ENCODE measurements around the gene PPIE. TPM values are rescaled to one million over a fixed set of nuclear protein-coding genes. Genes with fewer than 3 reads are reported as not detected.
"Not testable (repeated sequence)": the region's sequence is repeated elsewhere in the genome, so short reads cannot be mapped to it uniquely, and the experiment has no call there.

PPIE gene
- total and polyA plus RNA-seq, 3 donors from 2014 or later, result 71.5 to 109 (median 82.8) TPM

DNA sequence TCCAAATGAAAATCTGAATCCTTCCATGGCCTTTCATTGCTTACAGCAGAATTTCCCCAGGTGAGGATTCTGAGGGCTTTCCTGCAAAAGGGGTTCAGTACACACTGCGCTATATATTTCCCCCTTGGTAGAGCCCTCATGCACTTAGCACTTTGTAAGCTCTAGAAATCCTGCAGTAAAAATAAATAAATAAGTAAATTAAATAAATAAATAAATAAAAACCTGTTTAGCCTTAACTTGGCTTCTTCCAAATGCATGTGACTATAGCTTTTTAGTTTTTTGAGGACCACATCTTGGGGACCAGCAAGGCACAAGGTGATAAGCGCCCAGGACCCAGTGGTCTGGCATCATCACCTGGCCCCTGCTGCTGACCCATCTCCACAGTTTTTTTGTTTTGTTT lies 53.2 kb downstream of the PPIE start:
- intact Hi-C loops (cut with DNase I; ENCODE audit: low total_unique reads), result no loop called here
- TF ChIP-seq POLR2A (IDR thresholded peaks at IDR 0.05), result no peak
- TF ChIP-seq, protein P1, sequence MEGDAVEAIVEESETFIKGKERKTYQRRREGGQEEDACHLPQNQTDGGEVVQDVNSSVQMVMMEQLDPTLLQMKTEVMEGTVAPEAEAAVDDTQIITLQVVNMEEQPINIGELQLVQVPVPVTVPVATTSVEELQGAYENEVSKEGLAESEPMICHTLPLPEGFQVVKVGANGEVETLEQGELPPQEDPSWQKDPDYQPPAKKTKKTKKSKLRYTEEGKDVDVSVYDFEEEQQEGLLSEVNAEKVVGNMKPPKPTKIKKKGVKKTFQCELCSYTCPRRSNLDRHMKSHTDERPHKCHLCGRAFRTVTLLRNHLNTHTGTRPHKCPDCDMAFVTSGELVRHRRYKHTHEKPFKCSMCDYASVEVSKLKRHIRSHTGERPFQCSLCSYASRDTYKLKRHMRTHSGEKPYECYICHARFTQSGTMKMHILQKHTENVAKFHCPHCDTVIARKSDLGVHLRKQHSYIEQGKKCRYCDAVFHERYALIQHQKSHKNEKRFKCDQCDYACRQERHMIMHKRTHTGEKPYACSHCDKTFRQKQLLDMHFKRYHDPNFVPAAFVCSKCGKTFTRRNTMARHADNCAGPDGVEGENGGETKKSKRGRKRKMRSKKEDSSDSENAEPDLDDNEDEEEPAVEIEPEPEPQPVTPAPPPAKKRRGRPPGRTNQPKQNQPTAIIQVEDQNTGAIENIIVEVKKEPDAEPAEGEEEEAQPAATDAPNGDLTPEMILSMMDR (IDR thresholded peaks at IDR 0.05), result no peak
- Histone ChIP-seq H3K9me3 (no peaks in the 10 kb centered on the region), H3K4me1 (no peaks in the 10 kb centered on the region), H3K27me3 (no peaks in the 10 kb centered on the region), H3K36me3 (ENCODE audit: low read depth, missing control alignments) (no peaks in the 10 kb centered on the region), H3K4me3 (no peak overlapping the region), H3K27ac (no peak overlapping the region)
- 96 to 97% methylated on average over 2 of the region's 2 CpGs for WGBS, 2 donors
- DNase-seq, result no peak

DNA sequence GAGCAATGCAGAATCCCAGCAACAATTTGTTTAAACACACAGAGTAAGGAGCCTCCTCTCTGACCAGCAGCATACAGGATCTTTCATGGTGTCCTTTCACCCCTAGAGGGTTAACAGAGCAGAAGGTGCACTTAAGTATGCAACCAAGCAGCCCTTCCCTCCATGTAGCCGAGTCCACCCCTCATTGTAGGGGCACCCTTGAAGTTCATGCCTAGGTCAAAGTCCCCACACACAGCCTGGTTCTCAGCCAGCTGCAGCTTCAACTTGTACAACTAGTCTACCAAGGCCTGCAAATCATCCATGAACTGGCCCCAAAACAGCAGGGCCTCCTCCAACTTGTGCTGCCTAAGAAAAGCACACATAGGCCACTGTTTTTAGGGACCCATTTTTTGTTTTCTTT lies 57.0 kb downstream of the PPIE start:
- H3K36me3 ChIP-seq (ENCODE audit: low read depth, missing control alignments), result no peaks in the 10 kb centered on the region
- no peaks in the 10 kb centered on the region for H3K9me3 ChIP-seq
- WGBS, 2 donors, result 50 to 67% methylated on average over 1 of the region's 1 CpG
- no peaks in the 10 kb centered on the region for H3K27me3 ChIP-seq
- no peak overlapping the region for H3K27ac ChIP-seq
- no peaks in the 10 kb centered on the region for H3K4me1 ChIP-seq
- H3K4me3 ChIP-seq, result no peak overlapping the region
- intact Hi-C loops (cut with DNase I; ENCODE audit: low total_unique reads), result no loop called here
- TF ChIP-seq, protein P1 (IDR thresholded peaks at IDR 0.05), result no peak
- TF ChIP-seq POLR2A (IDR thresholded peaks at IDR 0.05), result no peak
- DNase-seq, result no peak

DNA sequence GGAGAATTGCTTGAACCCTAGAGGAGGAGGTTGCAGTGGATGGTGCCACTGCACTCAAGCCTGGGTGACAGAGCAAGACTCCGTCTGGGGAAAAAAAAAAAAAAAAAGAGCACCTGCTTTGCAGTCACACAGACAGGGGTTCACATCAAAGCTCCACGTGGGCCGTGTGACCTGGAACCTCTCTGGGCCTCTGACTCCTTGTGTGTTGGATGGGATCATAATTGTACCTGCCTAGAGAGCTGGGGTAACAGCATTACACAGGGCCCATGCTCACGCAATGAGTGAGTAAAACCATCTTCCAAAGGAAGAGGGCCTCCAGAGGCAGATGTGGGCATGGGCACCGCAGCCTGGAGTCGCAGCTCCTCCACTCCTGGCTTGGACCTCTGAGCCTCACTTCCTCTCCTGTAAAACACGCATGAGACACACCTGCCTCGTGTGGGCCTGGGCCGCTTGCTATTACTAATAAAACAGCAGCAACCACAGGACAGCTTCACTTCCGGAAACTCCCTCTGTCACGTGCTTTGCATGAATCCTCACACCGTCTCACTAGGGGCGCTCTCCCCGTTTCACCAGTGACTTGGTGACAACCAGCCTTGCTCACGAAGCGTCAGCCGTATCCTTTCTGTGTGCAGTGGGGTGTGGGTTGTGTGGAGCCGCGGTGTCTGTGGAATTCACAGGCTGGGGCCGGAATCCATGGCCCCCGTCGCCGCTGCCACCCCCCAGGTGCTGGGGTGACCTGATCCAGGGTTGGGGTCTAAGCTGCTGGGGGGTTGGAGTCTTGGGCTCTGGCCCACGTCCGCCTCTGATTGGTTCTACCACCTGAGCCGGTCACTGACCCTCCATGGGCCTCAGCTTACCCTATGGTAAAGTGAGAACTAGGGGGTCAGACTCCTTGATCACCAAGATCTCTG lies 60.4 kb downstream of the PPIE start:
- not testable (repeated sequence) for H3K27ac ChIP-seq

DNA sequence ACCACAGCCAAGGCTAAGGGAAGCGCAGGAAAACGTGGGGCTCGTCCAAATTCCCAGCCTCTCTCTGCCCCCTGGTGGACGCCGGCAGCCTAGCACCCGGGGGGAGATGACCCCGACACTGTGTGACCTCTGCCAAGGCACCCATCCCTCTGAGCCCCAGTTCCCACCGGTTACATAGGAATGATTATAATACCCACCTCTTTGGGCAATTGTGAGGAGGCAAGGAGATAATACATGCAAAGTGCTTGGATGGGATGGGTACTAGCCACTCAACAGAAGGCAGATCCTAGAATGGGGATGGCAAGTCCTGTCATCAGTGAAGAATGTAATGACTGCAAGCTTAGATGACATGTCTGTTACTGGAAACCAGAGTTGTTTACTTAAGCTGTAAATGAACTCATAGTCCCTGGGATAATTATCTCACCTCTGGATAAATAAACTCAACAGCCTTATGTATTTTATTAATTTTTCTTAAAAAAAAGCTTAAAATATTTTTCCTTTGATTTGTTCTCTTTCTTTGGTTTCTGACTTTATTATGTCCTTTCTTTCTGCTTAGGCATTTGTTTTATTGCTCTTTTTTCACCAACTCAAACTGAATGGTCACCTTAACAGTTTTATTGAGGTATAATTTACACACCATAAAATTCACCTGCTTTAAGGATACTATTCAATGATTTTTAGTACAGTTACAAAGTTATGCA lies 61.2 kb downstream of the PPIE start:
- Histone ChIP-seq H3K36me3 (ENCODE audit: low read depth, missing control alignments) (no peaks in the 10 kb centered on the region), H3K4me1 (no peaks in the 10 kb centered on the region), H3K27ac (no peak overlapping the region), H3K4me3 (no peak overlapping the region), H3K27me3 (no peaks in the 10 kb centered on the region), H3K9me3 (no peaks in the 10 kb centered on the region)
- TF ChIP-seq, protein P1 (IDR thresholded peaks at IDR 0.05), result peak; percentile 82 to 92 (median 86)
- TF ChIP-seq POLR2A (IDR thresholded peaks at IDR 0.05), result no peak
- peak; percentile 82 for DNase-seq
- 5 to 6% methylated on average over 4 to 8 of the region's 8 CpGs for WGBS, 2 donors
- intact Hi-C loops (cut with DNase I; ENCODE audit: low total_unique reads), result no loop called here

More for the DNA sequence above, 60.4 kb downstream of the PPIE start:
- 59 to 60% methylated on average over 18 to 20 of the region's 26 CpGs for WGBS, 2 donors
- intact Hi-C loops (cut with DNase I; ENCODE audit: low total_unique reads); H3K36me3 ChIP-seq (ENCODE audit: low read depth, missing control alignments); H3K4me3 ChIP-seq; H3K27me3 ChIP-seq; H3K9me3 ChIP-seq; H3K4me1 ChIP-seq: not testable (repeated sequence)
- DNase-seq, result peak; percentile 83
- TF ChIP-seq, protein P1 (IDR thresholded peaks at IDR 0.05), result peak in 1 of 3 experiments; percentile 44
